K562 (cell line): ENCODE data around the gene ZMYND19. TPM values are rescaled to one million over a fixed set of nuclear protein-coding genes. Genes with fewer than 3 reads are reported as not detected.
A peak's percentile ranks its signal among the peaks of the same experiment; 100 is the strongest.

ENCODE experiments used
- BACH1 ChIP-seq: fragments of 200-800 bp; sonication (Bioruptor generic); IDR thresholded peaks from 2 replicates; pipeline ENCODE4 v1.6.1; 2016; ENCODE audit warnings: missing genetic modification characterization, missing compliant biosample characterization
- BHLHE40 ChIP-seq: IDR thresholded peaks from 2 replicates; pipeline ENCODE4 v1.6.1; 2011; ENCODE audit warnings: low read length, improper control_type of control experiment
- CC2D1A ChIP-seq: fragments of 450-650 bp; IDR thresholded peaks from 2 replicates; pipeline ENCODE4 v1.6.1; 2017; ENCODE audit warnings: mild to moderate bottlenecking
- E2F3 ChIP-seq: fragments of 250-450 bp; sonication (Bioruptor Pico); IDR thresholded peaks from 2 replicates; pipeline ENCODE4 v1.4.0; 2020; ENCODE audit warnings: mild to moderate bottlenecking
- HLTF ChIP-seq: fragments of 450-650 bp; IDR thresholded peaks from 2 replicates; pipeline ENCODE4 v1.6.1; 2016
- HMG20A ChIP-seq: fragments of 450-650 bp; formaldehyde crosslinking; conservative IDR thresholded peaks from 2 replicates; pipeline ENCODE4 v1.4.0; 2020; ENCODE audit warnings: mild to moderate bottlenecking, mixed read lengths
- MYC ChIP-seq, 2 experiments: fragments of 250-450 bp in 1 of 2; sonication (Bioruptor Pico) in 1 of 2; IDR thresholded peaks; 2 replicates each; pipeline versions ENCODE4 v1.5.1 to v1.6.1; 2012 to 2021; ENCODE audit warnings: low read depth in 2 of 2, borderline replicate concordance in 1 of 2, improper control_type of control experiment in 1 of 2, low read length in 1 of 2, mild to moderate bottlenecking in 1 of 2, moderate library complexity in 1 of 2
- NFIC ChIP-seq: fragments of 450-650 bp; IDR thresholded peaks from 2 replicates; pipeline ENCODE4 v1.6.1; 2017; ENCODE audit warnings: mild to moderate bottlenecking, inconsistent platforms
- PRDM10 ChIP-seq: fragments of 450-650 bp; IDR thresholded peaks from 2 replicates; pipeline ENCODE4 v1.6.1; 2018; ENCODE audit not compliant: partially characterized antibody
- SIN3A ChIP-seq, 2 experiments: fragments of 150-350 bp in 1 of 2; IDR thresholded peaks; 2 replicates each; pipeline ENCODE4 v1.6.1; 2011 to 2016; ENCODE audit warnings: borderline replicate concordance in 2 of 2, low read depth in 2 of 2, low read length in 2 of 2, mild to moderate bottlenecking in 2 of 2, moderate library complexity in 2 of 2; ENCODE audit not compliant: control insufficient read depth in 1 of 2
- SMAD3 ChIP-seq: fragments of 450-650 bp; formaldehyde crosslinking; conservative IDR thresholded peaks from 2 replicates; pipeline ENCODE4 v1.4.0; 2020; ENCODE audit warnings: mild to moderate bottlenecking
- STAT6 ChIP-seq: sonication (generic); formaldehyde crosslinking; IDR thresholded peaks from 2 replicates; pipeline ENCODE4 v1.8.1; 2023; ENCODE audit warnings: mild to moderate bottlenecking, missing genetic modification reagents
- TGIF2 ChIP-seq: sonication (generic); formaldehyde crosslinking; IDR thresholded peaks from 2 replicates; pipeline ENCODE4 v1.8.1; 2022; ENCODE audit warnings: mild to moderate bottlenecking, missing genetic modification reagents, moderate library complexity
- ZBTB11 ChIP-seq, 3 experiments: fragments of 200-800 bp in 1 of 3; fragments of 250-450 bp in 1 of 3; fragments of 450-650 bp in 1 of 3; sonication (Bioruptor Pico) in 1 of 3; sonication (Bioruptor generic) in 1 of 3; formaldehyde crosslinking in 1 of 3; IDR thresholded peaks; 2 replicates each; pipeline versions ENCODE4 v1.6.1 to v1.8.0; 2016 to 2022; ENCODE audit warnings: mild to moderate bottlenecking in 2 of 3, missing genetic modification characterization in 2 of 3, missing compliant biosample characterization in 1 of 3, moderate library complexity in 1 of 3
- ZNF133 ChIP-seq: fragments of 250-450 bp; sonication (Bioruptor Pico); IDR thresholded peaks from 2 replicates; pipeline ENCODE4 v1.4.0; 2020; ENCODE audit warnings: mild to moderate bottlenecking
- ZNF143 ChIP-seq: sonication (generic); formaldehyde crosslinking; IDR thresholded peaks from 2 replicates; pipeline ENCODE4 v1.9.0; 2022; ENCODE audit warnings: mild to moderate bottlenecking, missing genetic modification reagents
- polyA plus RNA-seq, 8 experiments: library from polyadenylated mRNA; depleted of rRNA in 4 of 8; stranded (reverse) in 5 of 8; unstranded in 3 of 8; fragments of >200 nt; fragmentation: Nextera tagmentation in 2 of 8; fragmentation: Illumina TruSeq in 1 of 8; extraction: Ambion mirVana in 2 of 8; extraction: Trizol in 1 of 8; gene quantifications; 2 replicates each; pipeline versions ENCODE4 v1.2.1 to v1.2.3, GENCODE V29; 2011 to 2014; ENCODE audit warnings: inconsistent platforms in 1 of 8, missing spikeins in 1 of 8
- total RNA-seq, 7 experiments: library from RNA; depleted of rRNA in 6 of 7; stranded (reverse); fragments of >200 nt in 6 of 7; fragmentation: Illumina TruSeq in 2 of 7; extraction: Trizol in 2 of 7; gene quantifications; 2 replicates each; pipeline versions ENCODE4 v1.2.1 to v1.2.3, GENCODE V29; 2011 to 2021; ENCODE audit warnings: low replicate concordance in 1 of 7

The ZMYND19 gene
- total and polyA plus RNA-seq, 9 of the 15 experiments (the other 6 are each of a cell fraction or from before 2014, with no cell fraction given), result 1.0 to 86.7 (median 44.0) TPM

- TF ChIP-seq E2F3 (CRISPR knock-in tag), result no peak
- TF ChIP-seq PRDM10, result no peak
- peak; percentile 54 to 82; a peak in 3 of 4 replicates for TF ChIP-seq SIN3A (IDR thresholded peaks at IDR 0.05; ENCODE audit: borderline replicate concordance in 2 of 2, control insufficient read depth in 1 of 2, low read depth in 2 of 2, low read length in 2 of 2)
- peak; percentile 58; the same call in 1 of the 2 replicates for TF ChIP-seq BHLHE40
- TF ChIP-seq ZNF133 (CRISPR knock-in tag), result no peak
- no peak for TF ChIP-seq BACH1 (tag)
- TF ChIP-seq CC2D1A, result no peak
- no peak for TF ChIP-seq NFIC
- no peak for TF ChIP-seq TGIF2 (CRISPR knock-in tag)
- TF ChIP-seq SMAD3 (CRISPR knock-in tag), result 0 out of 2 replicates have a peak, but pooled peaks have one; percentile 52
- TF ChIP-seq MYC (IDR thresholded peaks at IDR 0.05; ENCODE audit: low read depth, low read length), result peak; percentile 79
- peak; percentile 89 for TF ChIP-seq MYC (CRISPR knock-in tag; IDR thresholded peaks at IDR 0.05; ENCODE audit: borderline replicate concordance, low read depth)
- TF ChIP-seq HMG20A (CRISPR knock-in tag), result no peak
- no peak for TF ChIP-seq ZNF143 (CRISPR knock-in tag)
- peak; percentile 88; the same call in 1 of the 2 replicates for TF ChIP-seq HLTF
- peak in 2 of 3 experiments; percentile 43 to 90; a peak in 2 of 6 replicates for TF ChIP-seq ZBTB11 (CRISPR knock-in tag; IDR thresholded peaks at IDR 0.05)
- no peak for TF ChIP-seq STAT6 (CRISPR knock-in tag)
Observed at GRCh38 chr9:137618105-137619067, 28.1 kb upstream of the ZMYND19 start, which contains the start of gene EHMT1 (continued).
